Transverse colon (tissue), 3 donors: ENCODE results near the gene GRM4.

Experiments used
- EP300 ChIP-seq: sonication (generic); formaldehyde crosslinking; IDR thresholded peaks from one replicate; pipeline ENCODE4 v1.6.1; 2017; ENCODE audit warnings: antibody characterized with exemption, low read depth
- POLR2A ChIP-seq: fragments of 450-650 bp; IDR thresholded peaks from one replicate; pipeline ENCODE4 v1.6.1; 2016; ENCODE audit warnings: antibody characterized with exemption, mild to moderate bottlenecking, moderate library complexity
- TF ChIP-seq, protein P1 (sequence below), 5 experiments: fragments of 200-600 bp in 3 of 5; fragments of 450-650 bp in 2 of 5; sonication (generic) in 3 of 5; IDR thresholded peaks; 1 replicate in 2 of 5; 2 replicates in 3 of 5; pipeline ENCODE4 v1.5.1; 2016 to 2017; ENCODE audit warnings: antibody characterized with exemption in 5 of 5, inconsistent platforms in 3 of 5, mild to moderate bottlenecking in 2 of 5, moderate library complexity in 1 of 5

DNA sequence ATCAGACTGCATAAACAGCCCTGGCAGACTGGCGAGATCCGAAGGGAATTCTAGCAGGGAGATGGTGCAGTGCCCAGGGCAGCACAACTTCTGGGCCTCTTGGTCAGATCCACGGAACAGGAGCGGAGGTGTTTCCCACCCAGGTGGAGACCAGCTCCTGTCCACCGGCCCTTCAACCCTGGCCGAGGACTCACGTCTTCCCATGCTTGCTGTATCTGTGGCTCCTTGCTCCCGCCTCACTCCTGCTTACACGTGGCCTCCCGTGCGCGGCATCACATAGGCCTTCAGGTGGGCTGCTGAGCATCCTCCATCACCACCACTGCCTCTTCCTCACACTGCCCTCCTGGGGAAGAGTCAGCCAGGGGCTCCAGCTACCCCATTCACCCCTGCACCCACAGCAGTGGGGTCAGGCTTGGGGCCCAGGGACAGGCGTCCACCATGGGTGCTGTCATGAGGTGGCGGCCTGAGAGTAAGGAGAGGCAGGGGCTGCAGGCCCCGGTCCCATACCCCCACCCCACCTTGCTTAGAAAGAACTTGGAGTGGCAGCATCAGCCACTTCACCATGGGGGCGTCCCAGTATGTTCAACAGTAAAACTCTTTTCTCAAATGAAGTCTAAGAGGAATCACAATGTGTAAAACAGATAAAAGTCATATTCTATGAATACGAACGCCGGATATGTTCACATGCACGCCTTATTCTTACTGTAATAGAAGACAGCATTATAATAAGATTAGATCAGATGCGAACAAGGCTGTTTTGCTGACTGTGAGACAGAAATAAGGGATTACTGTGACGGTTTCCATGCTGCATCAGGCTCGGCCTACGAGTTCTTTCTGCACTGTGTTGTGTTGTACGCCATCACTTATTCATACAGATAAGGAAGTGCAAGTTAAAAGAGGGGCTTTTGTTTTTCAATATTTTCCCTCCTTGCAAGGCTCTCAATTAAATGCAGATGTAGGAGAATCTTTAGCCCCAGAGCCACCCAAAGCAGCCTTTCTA lies 165.4 kb downstream of the GRM4 start:
- TF ChIP-seq, protein P1, sequence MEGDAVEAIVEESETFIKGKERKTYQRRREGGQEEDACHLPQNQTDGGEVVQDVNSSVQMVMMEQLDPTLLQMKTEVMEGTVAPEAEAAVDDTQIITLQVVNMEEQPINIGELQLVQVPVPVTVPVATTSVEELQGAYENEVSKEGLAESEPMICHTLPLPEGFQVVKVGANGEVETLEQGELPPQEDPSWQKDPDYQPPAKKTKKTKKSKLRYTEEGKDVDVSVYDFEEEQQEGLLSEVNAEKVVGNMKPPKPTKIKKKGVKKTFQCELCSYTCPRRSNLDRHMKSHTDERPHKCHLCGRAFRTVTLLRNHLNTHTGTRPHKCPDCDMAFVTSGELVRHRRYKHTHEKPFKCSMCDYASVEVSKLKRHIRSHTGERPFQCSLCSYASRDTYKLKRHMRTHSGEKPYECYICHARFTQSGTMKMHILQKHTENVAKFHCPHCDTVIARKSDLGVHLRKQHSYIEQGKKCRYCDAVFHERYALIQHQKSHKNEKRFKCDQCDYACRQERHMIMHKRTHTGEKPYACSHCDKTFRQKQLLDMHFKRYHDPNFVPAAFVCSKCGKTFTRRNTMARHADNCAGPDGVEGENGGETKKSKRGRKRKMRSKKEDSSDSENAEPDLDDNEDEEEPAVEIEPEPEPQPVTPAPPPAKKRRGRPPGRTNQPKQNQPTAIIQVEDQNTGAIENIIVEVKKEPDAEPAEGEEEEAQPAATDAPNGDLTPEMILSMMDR (IDR thresholded peaks at IDR 0.05): no peak
- no peak for TF ChIP-seq POLR2A
- TF ChIP-seq EP300: no peak
